Tibial nerve (tissue), 4 donors: Measurements from ENCODE around the gene TECPR1. TPM values are rescaled to one million over a fixed set of nuclear protein-coding genes. Genes with fewer than 3 reads are reported as not detected.
A peak's percentile ranks its signal among the peaks of the same experiment; 100 is the strongest.

Source experiments
- DNase-seq, 2 donors: peaks; one replicate each; pipeline ENCODE4 v3.0.0-alpha.2; 2019; ENCODE audit warnings: low spot score in 2 of 2
- H3K27ac ChIP-seq, 4 donors: fragments of 200-600 bp; sonication (generic) in 3 of 4; one replicate each; pipeline ENCODE4 v1.5.1; 2017 to 2019; ENCODE audit warnings: mild to moderate bottlenecking in 1 of 4
- H3K27me3 ChIP-seq, 2 donors: fragments of 200-600 bp; sonication (generic) in 1 of 2; one replicate each; pipeline versions ENCODE4 v1.5.1 to v1.6.0; 2017 to 2019
- H3K36me3 ChIP-seq, 3 donors: fragments of 200-600 bp; sonication (generic); one replicate each; pipeline ENCODE4 v1.5.1; 2018 to 2019
- H3K4me1 ChIP-seq, 4 donors: fragments of 200-600 bp; sonication (generic) in 3 of 4; one replicate each; pipeline ENCODE4 v1.5.1; 2017 to 2019
- H3K4me3 ChIP-seq, 4 donors: fragments of 200-600 bp; sonication (generic) in 3 of 4; one replicate each; pipeline ENCODE4 v1.5.1; 2017 to 2019; ENCODE audit warnings: mild to moderate bottlenecking in 1 of 4, moderate library complexity in 1 of 4
- H3K9me3 ChIP-seq, 4 donors: fragments of 200-600 bp; sonication (generic) in 3 of 4; one replicate each; pipeline ENCODE4 v1.5.1; 2017 to 2019
- EP300 ChIP-seq, 2 donors: sonication (generic); formaldehyde crosslinking; IDR thresholded peaks; one replicate each; pipeline ENCODE4 v1.6.1; 2017; ENCODE audit warnings: antibody characterized with exemption in 2 of 2, mild to moderate bottlenecking in 1 of 2
- POLR2A ChIP-seq, 2 donors: fragments of 450-650 bp; IDR thresholded peaks; one replicate each; pipeline ENCODE4 v1.6.1; 2017; ENCODE audit warnings: antibody characterized with exemption in 2 of 2, mild to moderate bottlenecking in 2 of 2, moderate library complexity in 2 of 2
- WGBS, 2 donors: methylation state at CpG; one replicate each; pipeline ENCODE4 v1.1.5; 2018; 5-methylcytosine and 5-hydroxymethylcytosine counted together
- total RNA-seq, 4 donors: library from RNA; depleted of rRNA; stranded (reverse); fragments of >200 nt; gene quantifications; one replicate each; pipeline ENCODE4 v1.1.0, GENCODE V29; 2016
- TF ChIP-seq, protein P1 (sequence below), 5 experiments: fragments of 200-600 bp in 3 of 5; fragments of 450-650 bp in 2 of 5; sonication (generic) in 3 of 5; IDR thresholded peaks; one replicate each; pipeline ENCODE4 v1.5.1; 2016 to 2019; ENCODE audit warnings: antibody characterized with exemption in 5 of 5, mild to moderate bottlenecking in 3 of 5, moderate library complexity in 2 of 5

The TECPR1 gene
- total RNA-seq, 4 donors from 2014 or later, result 30.8 to 72.6 (median 41.2) TPM

DNA sequence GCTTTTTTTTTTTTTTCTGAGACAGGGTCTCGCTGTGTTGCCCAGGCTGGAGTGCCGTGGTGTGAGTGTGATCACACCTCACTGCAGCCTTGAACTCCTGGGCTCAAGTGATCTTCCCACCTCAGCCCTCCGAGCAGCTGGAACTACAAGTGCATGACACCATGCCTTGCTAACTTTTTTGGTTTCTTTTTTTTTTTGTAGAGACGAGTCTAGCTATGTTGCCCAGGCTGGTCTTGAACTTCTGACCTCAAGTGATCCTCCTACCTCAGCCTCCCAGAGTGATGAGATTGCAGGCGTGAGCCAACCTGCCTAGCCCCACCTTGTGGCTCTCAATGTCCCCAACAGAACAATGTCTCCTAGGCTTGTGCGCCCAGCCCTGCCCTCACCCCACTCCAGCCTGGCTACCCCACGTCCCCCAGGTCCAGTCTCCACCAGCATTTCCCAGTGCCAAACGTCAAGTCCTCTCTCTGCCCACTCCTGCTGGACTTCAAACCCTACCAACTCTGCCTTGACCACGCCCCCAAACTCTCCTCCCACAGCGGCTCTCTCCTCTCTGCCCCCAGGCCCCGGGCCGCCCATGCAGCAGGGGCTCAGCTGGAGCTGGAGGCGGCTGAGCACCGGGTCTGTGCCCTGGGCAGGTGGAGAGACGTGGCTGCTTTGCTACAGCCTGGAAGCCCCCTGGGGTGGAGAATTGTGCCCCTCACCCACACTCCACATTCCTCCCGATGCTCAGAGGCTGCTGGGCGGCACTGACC, 21.9 kb downstream of the TECPR1 start:
- H3K36me3 ChIP-seq, result peaks cover 0 to 98% (median 0%) of the 10 kb centered on the region in 3 donors
- H3K9me3 ChIP-seq, result no peaks in the 10 kb centered on the region
- whole genome bisulfite sequencing, 2 donors, result 71 to 83% methylated on average over 12 to 15 of the region's 17 CpGs
- H3K27ac ChIP-seq, result peak overlapping the region in 1 of 4 donors; percentile 17
- no peaks in the 10 kb centered on the region for H3K27me3 ChIP-seq
- no peak for DNase-seq
- no peak overlapping the region for H3K4me3 ChIP-seq
- TF ChIP-seq, protein P1, sequence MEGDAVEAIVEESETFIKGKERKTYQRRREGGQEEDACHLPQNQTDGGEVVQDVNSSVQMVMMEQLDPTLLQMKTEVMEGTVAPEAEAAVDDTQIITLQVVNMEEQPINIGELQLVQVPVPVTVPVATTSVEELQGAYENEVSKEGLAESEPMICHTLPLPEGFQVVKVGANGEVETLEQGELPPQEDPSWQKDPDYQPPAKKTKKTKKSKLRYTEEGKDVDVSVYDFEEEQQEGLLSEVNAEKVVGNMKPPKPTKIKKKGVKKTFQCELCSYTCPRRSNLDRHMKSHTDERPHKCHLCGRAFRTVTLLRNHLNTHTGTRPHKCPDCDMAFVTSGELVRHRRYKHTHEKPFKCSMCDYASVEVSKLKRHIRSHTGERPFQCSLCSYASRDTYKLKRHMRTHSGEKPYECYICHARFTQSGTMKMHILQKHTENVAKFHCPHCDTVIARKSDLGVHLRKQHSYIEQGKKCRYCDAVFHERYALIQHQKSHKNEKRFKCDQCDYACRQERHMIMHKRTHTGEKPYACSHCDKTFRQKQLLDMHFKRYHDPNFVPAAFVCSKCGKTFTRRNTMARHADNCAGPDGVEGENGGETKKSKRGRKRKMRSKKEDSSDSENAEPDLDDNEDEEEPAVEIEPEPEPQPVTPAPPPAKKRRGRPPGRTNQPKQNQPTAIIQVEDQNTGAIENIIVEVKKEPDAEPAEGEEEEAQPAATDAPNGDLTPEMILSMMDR (IDR thresholded peaks at IDR 0.05), result no peak
- no peak for TF ChIP-seq POLR2A (IDR thresholded peaks at IDR 0.05)
- TF ChIP-seq EP300 (IDR thresholded peaks at IDR 0.05), result no peak
- H3K4me1 ChIP-seq, result no peaks in the 10 kb centered on the region

DNA sequence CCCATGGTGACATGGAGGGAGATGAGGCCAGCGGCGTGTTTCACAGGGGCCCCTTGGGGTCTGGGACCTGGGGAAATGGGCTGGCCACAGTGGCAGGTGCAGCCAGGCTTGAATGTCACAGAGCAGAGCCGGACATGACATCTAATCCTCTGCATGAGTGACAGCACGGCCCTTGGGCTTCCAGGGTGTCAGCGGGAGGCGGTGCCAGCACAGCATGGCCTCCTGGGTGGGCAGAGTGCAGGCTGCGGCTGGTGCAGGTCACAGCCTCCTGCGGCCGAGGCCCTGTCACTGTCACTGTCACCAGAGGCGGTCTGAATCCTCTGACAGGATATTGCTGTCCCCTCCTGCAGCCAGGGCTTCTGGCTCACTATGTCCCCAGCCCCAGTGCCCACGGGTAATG, 22.6 kb downstream of the TECPR1 start:
- TF ChIP-seq, protein P1 (IDR thresholded peaks at IDR 0.05), result no peak
- peaks cover 0 to 100% (median 0%) of the 10 kb centered on the region in 3 donors for H3K36me3 ChIP-seq
- WGBS, 2 donors, result 82 to 90% methylated on average over 7 to 9 of the region's 11 CpGs

DNA sequence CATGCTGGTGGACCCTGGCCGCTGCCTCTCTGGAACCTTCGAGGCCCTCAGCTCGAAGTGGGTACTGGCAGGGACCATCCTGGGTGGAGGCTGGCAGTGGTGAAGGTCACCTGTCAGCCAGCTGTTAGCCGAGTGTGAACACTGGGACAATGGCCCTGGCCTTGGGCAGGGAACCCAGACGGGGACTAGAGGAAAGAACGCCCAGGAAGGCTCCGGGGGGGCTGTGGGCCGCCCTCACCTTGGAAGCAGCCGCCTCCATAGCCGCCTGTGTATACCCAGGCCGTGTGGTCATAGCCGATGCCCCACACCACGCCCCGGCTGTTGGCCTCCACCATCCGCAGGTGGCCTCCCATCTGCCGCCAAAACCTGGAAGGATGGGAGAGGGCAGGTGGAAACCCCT, 23.2 kb downstream of the TECPR1 start:
- Histone ChIP-seq H3K36me3 (peaks cover 0 to 100% (median 0%) of the 10 kb centered on the region in 3 donors), H3K27me3 (no peaks in the 10 kb centered on the region), H3K4me1 (no peaks in the 10 kb centered on the region), H3K27ac (no peak overlapping the region), H3K9me3 (no peaks in the 10 kb centered on the region), H3K4me3 (no peak overlapping the region)
- DNase-seq, result no peak
- TF ChIP-seq, protein P1 (IDR thresholded peaks at IDR 0.05), result no peak
- TF ChIP-seq POLR2A (IDR thresholded peaks at IDR 0.05) (no peak), EP300 (IDR thresholded peaks at IDR 0.05) (no peak)
- 92 to 93% methylated on average over 15 to 16 of the region's 16 CpGs for WGBS, 2 donors

More for the DNA sequence above, 22.6 kb downstream of the TECPR1 start:
- no peaks in the 10 kb centered on the region for H3K27me3 ChIP-seq
- no peaks in the 10 kb centered on the region for H3K4me1 ChIP-seq
- H3K9me3 ChIP-seq, result no peaks in the 10 kb centered on the region
- H3K27ac ChIP-seq, result no peak overlapping the region
- H3K4me3 ChIP-seq, result no peak overlapping the region
- no peak for DNase-seq

DNA sequence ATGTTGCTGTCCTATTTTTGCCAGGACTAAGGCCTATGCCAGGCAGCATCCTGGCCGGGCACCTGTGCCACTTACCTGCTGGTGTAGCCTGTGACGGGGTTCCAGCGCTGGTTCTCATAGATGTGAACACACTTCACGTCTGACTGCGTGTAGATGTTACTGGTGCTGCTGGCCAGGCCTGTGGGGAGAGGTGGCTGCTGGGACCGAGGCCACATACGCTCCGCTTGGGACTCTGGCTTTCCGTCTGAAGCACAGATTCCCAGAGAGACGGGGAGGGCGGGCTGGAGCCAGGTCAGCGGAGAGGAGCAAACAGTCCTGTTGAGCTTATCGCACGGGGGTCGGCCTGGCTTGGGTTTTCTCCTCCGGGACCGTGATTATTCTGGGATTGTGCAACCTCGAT, 24.1 kb downstream of the TECPR1 start:
- 91 to 93% methylated on average over 15 to 18 of the region's 18 CpGs for WGBS, 2 donors
- H3K36me3 ChIP-seq, result peaks cover 0 to 100% (median 0%) of the 10 kb centered on the region in 3 donors
- DNase-seq, result no peak

More for the DNA sequence above, 24.1 kb downstream of the TECPR1 start:
- no peaks in the 10 kb centered on the region for H3K4me1 ChIP-seq
- TF ChIP-seq EP300 (IDR thresholded peaks at IDR 0.05), result no peak
- TF ChIP-seq, protein P1 (IDR thresholded peaks at IDR 0.05), result no peak
- TF ChIP-seq POLR2A (IDR thresholded peaks at IDR 0.05), result no peak
- no peaks in the 10 kb centered on the region for H3K27me3 ChIP-seq
- H3K27ac ChIP-seq, result no peak overlapping the region
- no peaks in the 10 kb centered on the region for H3K9me3 ChIP-seq
- no peak overlapping the region for H3K4me3 ChIP-seq
